Renal cortex interstitium (tissue), 11 donors: Measurements from ENCODE around the gene ZMIZ1. TPM values are rescaled to one million over a fixed set of nuclear protein-coding genes. Genes with fewer than 3 reads are reported as not detected.
"Not testable (repeated sequence)": the region's sequence is repeated elsewhere in the genome, so short reads cannot be mapped to it uniquely, and the experiment has no call there.

Experiments used
- DNase-seq, 11 donors: peaks; one replicate each; pipeline ENCODE4 v3.0.0-alpha.2; 2013; ENCODE audit warnings: low read depth in 9 of 11, low spot score in 4 of 11; ENCODE audit errors: extremely low read depth in 1 of 11
- polyA plus RNA-seq, 3 donors: library from polyadenylated mRNA; unstranded; fragments of 120-200 nt; gene quantifications; one replicate each; pipeline ENCODE4 v1.2.1, GENCODE V29; 2013; ENCODE audit not compliant: insufficient read length in 3 of 3

Gene ZMIZ1
- polyA plus RNA-seq, 3 donors = 69.2 to 85.6 (median 74.3) TPM

GRCh38 chr10:79270466-79271246, 201.9 kb downstream of the ZMIZ1 start:
- no peak for DNase-seq

DNA sequence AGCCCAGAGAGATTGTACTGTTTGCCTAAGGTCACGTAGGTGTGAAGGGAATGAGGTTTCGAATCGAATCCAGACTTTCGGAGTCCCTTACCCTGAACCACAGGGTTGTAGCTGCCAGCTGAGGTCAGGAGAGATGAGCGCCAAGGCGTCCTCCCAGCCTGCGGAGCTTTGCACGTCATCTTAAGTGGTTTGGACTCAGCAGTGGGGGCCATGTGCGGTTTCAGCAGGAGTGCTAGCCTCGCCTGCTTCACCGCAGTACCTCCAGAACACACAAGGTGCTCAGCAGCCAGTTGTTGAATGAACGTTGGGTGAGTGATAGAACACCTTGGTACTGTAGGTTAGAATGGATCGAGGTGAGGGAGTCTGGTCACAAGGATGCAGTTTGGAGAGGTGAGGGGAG, 203.6 kb downstream of the ZMIZ1 start:
- DNase-seq = no peak

DNA sequence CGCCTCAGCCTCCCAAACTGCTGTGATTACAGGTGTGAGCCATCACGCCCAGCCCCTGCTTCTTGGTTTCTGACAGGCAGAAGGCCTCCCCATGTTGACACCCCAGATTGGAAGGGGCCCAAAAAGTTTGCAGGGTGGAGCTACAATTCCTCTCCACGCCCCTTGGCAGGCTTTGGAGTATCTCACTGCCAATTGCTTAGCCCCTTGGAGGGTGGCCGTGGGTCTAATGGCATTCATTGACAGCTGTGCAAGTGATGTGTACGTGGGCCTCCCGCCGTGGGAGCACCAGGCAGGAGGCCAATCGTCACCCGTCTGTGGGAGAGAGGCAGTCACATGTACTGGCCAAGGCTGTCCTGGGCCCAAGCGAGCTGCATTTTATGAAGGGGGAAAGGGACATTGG, 204.8 kb downstream of the ZMIZ1 start:
- no peak for DNase-seq

- DNase-seq = no peak
Measured at GRCh38 chr10:79274279-79275104, 205.7 kb downstream of the ZMIZ1 start.

GRCh38 chr10:79275105-79275430, 206.3 kb downstream of the ZMIZ1 start:
- DNase-seq = no peak

DNA sequence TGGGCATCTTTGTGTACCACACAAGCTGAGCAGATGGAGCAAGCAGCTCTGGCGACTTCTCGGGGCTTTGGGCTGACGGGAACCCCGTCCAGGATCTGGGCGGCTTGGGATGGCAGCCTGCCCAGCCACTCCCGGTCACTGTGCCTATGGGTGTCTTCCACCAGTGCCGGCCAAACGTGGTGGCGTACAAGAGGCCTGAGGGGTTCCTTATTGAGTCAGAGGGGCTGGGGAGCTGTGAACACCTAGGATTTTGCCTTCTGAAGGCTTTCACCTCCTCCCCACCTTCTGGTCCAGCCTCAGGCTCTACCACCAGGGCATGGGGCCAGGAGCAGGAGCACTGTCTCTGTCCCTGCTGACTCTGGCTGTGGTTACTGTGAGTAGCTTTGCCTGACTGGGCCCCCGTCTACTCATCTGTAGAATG, 206.7 kb downstream of the ZMIZ1 start:
- DNase-seq = no peak

- DNase-seq = no peak
Measured at GRCh38 chr10:79277579-79278269, 209.0 kb downstream of the ZMIZ1 start.

DNA sequence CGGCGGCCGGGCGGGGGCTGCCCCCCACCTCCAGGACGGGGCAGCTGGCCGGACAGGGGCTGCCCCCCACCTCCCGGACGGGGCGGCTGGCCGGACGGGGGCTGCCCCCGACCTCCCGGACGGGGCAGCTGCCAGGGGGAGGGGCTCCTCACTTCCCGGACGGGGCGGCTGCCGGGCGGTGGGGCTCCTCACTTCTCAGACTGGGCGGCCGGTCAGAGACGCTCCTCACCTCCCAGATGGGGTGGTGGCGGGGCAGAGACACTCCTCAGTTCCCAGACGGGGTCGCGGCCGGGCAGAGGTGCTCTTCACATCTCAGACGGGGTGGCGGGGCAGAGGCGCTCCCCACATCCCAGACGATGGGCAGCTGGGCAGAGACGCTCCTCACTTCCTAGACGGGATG, 210.3 kb downstream of the ZMIZ1 start:
- DNase-seq = not testable (repeated sequence)

GRCh38 chr10:79280956-79281355, 212.2 kb downstream of the ZMIZ1 start:
- DNase-seq = no peak

GRCh38 chr10:79282388-79282787, 213.6 kb downstream of the ZMIZ1 start:
- no peak for DNase-seq

GRCh38 chr10:79283616-79284015, 214.8 kb downstream of the ZMIZ1 start:
- DNase-seq = no peak

GRCh38 chr10:79284158-79284871, 215.5 kb downstream of the ZMIZ1 start:
- no peak for DNase-seq

DNA sequence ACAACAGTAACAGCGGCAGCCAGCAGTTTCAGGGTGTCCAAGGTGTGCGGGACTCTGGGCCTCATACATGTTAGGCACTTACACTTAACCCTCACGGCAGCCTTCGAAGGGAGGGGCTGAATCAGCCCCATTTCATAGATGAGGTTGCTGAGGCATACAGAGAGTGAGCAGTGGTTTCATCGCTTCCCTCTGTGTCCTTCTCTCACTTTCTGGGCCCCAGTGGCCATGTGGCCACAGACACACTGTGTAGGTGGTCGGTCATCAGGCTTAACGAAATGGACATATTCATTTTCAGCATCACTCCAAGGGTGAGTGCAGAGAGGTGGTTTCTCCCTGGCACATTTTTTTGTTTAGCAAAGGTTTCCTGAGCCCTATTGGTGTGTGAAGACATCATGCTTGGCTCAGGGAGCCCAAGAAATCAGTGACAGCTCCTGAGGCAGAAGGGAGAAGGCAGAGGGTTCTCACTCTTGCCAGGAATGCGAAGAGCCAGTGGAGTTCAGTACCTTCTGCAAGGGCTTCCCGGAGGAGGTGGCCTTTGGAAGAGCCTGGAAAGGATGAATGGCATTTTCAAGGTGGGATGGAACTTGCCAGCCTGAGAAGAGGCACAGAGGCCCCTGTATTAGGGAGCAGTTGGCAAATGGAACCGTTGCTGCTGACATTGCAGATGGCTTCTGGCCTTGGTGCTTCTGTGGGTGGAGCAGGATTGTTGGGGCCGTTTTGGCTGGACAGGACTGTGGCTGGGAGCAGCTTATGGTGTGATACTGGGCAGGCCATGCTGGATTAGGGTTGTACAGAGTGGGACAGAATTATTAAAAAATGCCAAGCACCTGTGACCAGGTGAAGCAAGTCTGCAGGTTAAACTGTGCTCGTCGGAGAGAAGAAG, 216.8 kb downstream of the ZMIZ1 start:
- DNase-seq = no peak

DNA sequence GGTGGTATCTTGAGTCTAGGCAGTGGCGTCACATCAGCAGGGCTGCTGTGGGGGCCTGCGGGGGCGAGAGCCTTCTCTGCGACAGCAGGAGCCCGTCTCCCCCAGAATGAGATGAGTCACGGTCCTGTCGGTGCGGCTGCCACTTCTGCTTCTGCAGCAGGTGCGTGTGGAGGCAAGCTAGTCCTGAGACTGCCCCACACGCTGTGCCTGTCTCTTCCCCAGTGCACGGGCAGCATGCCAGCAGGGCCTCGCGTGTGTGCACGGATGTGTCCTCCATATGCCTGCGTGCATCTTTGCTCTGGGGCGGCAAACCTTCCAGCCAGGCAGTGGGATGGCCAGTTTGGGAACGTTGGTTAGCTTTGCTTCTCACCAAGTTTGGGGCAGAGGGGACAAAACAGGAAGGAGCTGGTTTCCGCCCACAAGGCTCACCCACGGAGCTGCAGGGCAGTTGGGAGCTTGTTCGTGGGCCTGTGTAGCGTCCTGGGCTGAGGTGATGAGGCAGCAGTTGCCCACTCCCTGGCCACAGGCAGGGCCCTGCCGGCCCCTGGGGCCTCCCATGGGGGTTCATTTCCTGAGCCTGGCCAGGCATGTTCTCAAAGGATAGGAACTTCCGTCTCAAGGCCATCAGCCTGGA, 217.7 kb downstream of the ZMIZ1 start:
- DNase-seq = no peak

- DNase-seq = no peak
Measured at GRCh38 chr10:79287973-79288723, 219.4 kb downstream of the ZMIZ1 start.

DNA sequence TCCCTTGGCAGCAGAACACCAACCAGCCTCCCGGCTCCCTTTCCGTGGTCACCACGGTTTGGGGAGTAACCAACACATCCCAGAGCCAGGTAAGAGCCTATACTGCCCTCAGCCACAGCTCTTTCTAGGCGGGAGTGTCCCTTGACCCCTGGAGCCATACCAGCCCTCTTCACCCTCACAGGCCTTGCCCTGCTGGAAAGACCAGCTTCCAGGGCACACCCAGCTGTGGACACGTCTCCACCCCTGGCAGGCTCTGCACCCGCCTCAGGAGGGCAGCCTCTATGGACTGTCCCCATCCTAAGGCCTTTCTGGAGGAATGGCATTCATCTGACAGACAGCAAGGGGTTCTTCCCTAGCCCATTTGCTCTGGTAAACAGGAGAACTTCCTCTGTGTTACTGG, 221.0 kb downstream of the ZMIZ1 start:
- DNase-seq = no peak

GRCh38 chr10:79292026-79292766, 223.4 kb downstream of the ZMIZ1 start:
- DNase-seq = no peak
